Kidney epithelial cell (primary cell): Measurements from ENCODE around the gene OR2Z1. TPM values are rescaled to one million over a fixed set of nuclear protein-coding genes. Genes with fewer than 3 reads are reported as not detected.

ENCODE experiments used
- DNase-seq: peaks from one replicate; pipeline ENCODE4 v3.0.0-alpha.2; 2010; ENCODE audit warnings: low read depth
- H3K27me3 ChIP-seq: 2 replicates; pipeline ENCODE4 v1.6.0; 2011; ENCODE audit warnings: low read length; ENCODE audit not compliant: control insufficient read depth, insufficient read depth
- H3K36me3 ChIP-seq: 2 replicates; pipeline ENCODE4 v1.5.1; 2011; ENCODE audit warnings: low read length; ENCODE audit not compliant: control insufficient read depth, insufficient read depth
- H3K4me3 ChIP-seq: 2 replicates; pipeline ENCODE4 v1.5.1; 2011; ENCODE audit warnings: low read depth, mild to moderate bottlenecking, control low read depth, low read length
- total RNA-seq: library from RNA; depleted of rRNA; stranded (reverse); fragments of >200 nt; gene quantifications from 2 replicates; pipeline ENCODE4 v1.2.3, GENCODE V29; 2015
- TF ChIP-seq, protein P1 (sequence below): IDR thresholded peaks from 2 replicates; pipeline ENCODE4 v1.5.1; 2011; ENCODE audit warnings: mild to moderate bottlenecking, moderate library complexity, low read length, control low read depth, inconsistent platforms; ENCODE audit not compliant: insufficient read depth, poor library complexity, severe bottlenecking

OR2Z1 gene
- total RNA-seq, 1 donor from 2014 or later, result not detected

DNA sequence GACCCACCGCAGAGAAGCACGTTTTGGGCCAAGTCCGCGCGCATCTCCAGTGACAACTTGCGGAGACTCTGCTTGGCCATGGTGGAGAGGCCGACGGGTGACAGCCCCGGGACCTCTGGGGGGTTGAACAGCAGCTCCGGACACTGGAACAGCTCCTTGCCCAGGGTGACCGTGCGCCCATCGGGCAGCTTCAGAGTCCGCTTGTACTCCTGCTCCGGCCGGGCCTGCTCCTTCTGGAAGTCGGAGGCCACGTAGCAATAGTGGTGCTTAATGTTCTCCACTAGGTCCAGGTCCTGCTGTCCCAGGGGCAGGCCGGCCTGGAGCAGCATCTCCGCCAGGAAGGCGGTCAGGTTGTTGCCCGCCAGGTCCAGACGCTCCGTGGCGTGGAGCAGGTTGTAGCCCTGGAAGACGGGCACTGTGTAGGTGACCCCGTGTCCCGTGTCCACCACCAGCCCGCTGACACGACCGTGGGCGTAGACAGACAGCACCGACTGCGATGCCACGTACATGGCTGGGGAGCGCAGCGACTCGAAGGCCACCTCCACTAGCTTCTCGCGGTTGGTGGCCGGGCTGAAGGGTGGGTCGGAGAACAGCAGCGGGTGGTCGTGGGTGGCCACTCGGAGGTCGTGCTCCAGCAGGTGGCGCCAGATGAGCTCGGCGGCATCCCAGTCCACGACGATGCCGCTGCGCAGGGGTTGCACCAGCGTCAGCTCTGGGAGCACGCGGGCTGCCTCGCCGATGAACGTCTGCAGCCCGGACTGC lies 23.6 kb upstream of the OR2Z1 start:
- Histone ChIP-seq H3K4me3 (no peak overlapping the region), H3K27me3 (no peaks in the 10 kb centered on the region), H3K36me3 (no peaks in the 10 kb centered on the region)
- no peak for DNase-seq
- TF ChIP-seq, protein P1, sequence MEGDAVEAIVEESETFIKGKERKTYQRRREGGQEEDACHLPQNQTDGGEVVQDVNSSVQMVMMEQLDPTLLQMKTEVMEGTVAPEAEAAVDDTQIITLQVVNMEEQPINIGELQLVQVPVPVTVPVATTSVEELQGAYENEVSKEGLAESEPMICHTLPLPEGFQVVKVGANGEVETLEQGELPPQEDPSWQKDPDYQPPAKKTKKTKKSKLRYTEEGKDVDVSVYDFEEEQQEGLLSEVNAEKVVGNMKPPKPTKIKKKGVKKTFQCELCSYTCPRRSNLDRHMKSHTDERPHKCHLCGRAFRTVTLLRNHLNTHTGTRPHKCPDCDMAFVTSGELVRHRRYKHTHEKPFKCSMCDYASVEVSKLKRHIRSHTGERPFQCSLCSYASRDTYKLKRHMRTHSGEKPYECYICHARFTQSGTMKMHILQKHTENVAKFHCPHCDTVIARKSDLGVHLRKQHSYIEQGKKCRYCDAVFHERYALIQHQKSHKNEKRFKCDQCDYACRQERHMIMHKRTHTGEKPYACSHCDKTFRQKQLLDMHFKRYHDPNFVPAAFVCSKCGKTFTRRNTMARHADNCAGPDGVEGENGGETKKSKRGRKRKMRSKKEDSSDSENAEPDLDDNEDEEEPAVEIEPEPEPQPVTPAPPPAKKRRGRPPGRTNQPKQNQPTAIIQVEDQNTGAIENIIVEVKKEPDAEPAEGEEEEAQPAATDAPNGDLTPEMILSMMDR, result no peak

DNA sequence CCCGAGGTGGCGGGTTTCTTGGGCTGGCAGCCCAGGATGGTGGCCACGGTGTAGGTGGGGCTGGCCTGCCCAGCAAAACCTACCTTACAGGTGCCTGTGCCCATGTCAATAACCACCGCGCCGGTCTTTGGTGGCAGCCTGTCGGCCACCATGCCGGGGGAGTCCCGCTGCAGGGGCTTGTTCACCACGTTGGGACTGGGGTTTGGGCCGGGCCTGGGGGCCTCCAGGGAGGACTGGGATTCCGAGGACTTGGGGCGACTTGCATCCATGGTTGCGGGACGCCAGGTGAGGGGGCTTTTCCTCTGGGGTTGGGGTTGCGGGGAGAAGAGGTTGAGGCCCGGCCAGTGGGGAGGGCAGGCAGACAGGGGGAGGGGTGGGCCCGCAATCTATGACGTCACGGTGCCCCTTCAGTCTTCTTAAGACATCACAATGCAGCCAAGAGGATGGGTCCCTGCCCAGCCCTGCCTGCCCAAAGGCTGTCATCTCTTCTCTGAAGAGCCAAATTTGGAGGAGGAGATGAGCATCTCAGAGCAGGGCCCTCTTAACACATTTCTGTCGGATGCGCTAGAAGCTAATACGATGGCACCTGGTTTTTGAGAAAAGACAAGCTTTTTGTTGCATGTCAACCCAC lies 22.9 kb upstream of the OR2Z1 start, which contains the start of gene ACTL9:
Gene ACTL9 (minus strand): TSS at position 363 of the 631 bp plus-strand sequence. CDS start 94 bp downstream, at position 269.
- Histone ChIP-seq H3K27me3 (no peaks in the 10 kb centered on the region), H3K4me3 (no peak within 1 kb of the TSS), H3K36me3 (no peaks in the 10 kb centered on the region)
- DNase-seq, result no peak
- TF ChIP-seq, protein P1, result no peak

GRCh38 chr19:8699908-8700307 lies 21.5 kb upstream of the OR2Z1 start:
- Histone ChIP-seq H3K36me3 (no peaks in the 10 kb centered on the region), H3K4me3 (no peak overlapping the region), H3K27me3 (no peaks in the 10 kb centered on the region)
- TF ChIP-seq, protein P1, result no peak
- DNase-seq, result no peak

DNA sequence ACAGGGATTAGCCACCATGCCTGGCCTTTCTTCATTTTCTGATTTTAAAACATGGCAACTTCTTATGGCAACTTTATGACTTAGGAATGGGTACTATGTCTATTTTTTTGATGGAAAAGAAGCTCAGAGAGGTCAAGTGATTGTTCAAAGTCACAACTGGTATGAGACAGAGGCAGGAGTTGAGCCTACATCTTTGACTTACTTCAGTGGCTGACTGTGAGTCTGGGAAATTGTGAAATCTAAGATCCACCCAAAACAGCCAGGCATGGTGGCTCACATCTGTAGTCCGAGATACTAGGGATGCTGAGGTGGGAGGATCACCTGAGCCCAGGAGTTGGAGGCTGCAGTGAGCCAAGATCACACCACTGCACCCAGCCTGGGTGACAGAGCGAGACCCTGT lies 20.5 kb upstream of the OR2Z1 start:
- TF ChIP-seq, protein P1, result no peak
- no peak overlapping the region for H3K4me3 ChIP-seq
- DNase-seq, result no peak

GRCh38 chr19:8702350-8702749 lies 19.1 kb upstream of the OR2Z1 start:
- Histone ChIP-seq H3K27me3 (no peaks in the 10 kb centered on the region), H3K4me3 (no peak overlapping the region), H3K36me3 (no peaks in the 10 kb centered on the region)
- TF ChIP-seq, protein P1, result no peak
- DNase-seq, result no peak

More for the DNA sequence above, 20.5 kb upstream of the OR2Z1 start:
- H3K27me3 ChIP-seq, result no peaks in the 10 kb centered on the region
- H3K36me3 ChIP-seq, result no peaks in the 10 kb centered on the region
